OCI-LY7 (cell line): ENCODE measurements around the gene TPO.

Experiments
- CTCF ChIP-seq: fragments of 200-600 bp; sonication (generic); conservative IDR thresholded peaks from 2 replicates; pipeline ENCODE4 v1.5.1; 2014; ENCODE audit warnings: mild to moderate bottlenecking, antibody characterized with exemption, low read length, moderate library complexity, mixed read lengths
- EZH2phosphoT487 ChIP-seq: fragments of 200-600 bp; sonication (generic); IDR thresholded peaks from 2 replicates; pipeline ENCODE4 v1.6.1; 2018; ENCODE audit warnings: low read depth, borderline replicate concordance, mild to moderate bottlenecking, mixed run types, antibody characterized with exemption, low read length, moderate library complexity, mixed read lengths

GRCh38 chr2:1591461-1591770, 178.2 kb downstream of the TPO start:
- TF ChIP-seq CTCF (no peak), EZH2phosphoT487 (no peak)
